ENCODE data around the gene PTPN14.

Gene PTPN14

GRCh38 chr1:214432245-214432644, 119.2 kb downstream of the PTPN14 start:
- in situ Hi-C loops (cut with MboI; ENCODE audit: low sequenced_read_pairs, unreplicated experiment), result no loop called here
- no peak for TF ChIP-seq CTCF (IDR thresholded peaks at IDR 0.05; ENCODE audit: borderline replicate concordance, control extremely low read depth, extremely low read depth, insufficient read depth, missing control alignments)

DNA sequence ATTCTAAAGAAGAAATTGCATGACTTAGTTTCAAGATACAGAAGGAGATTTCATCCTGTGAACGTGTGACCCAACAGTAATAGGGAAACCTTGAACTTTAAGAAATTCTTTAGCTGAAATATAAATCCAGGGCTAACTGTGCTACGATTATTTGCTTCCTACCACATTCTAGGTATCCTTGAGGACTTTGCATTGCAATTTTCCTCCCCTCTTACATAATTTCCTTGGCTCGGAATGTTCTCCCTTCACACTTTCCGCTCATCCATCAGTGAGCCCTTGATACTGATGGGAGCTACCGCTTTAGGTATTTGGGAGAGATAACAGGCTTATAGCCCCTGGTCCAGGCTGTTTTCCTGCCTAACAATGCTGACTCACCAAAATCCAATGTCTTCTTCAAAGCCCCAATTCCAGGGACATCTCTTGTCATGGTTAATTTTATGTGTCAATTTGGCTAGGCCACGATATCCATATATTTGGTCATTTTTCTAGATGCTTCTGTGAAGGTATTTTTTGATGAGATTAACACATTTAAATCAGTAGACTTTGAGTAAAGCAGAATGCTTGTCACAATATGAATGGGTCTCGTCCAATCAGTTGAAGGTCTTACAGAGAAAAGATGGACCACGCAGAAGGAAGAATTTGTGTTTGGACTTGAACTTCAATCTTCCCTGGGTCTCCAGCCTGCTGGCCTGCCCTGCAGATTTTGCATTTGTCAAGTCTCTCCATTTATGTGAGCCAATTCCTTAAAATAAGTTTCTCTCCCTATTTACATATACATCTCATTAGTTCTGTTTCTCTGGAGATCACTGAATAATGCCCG, 121.2 kb downstream of the PTPN14 start:
- no peak for DNase-seq (ENCODE audit: low spot score)
- no peak for TF ChIP-seq CTCF (IDR thresholded peaks at IDR 0.05; ENCODE audit: borderline replicate concordance, control extremely low read depth, extremely low read depth, insufficient read depth, missing control alignments)
- in situ Hi-C loops (cut with MboI; ENCODE audit: low sequenced_read_pairs, unreplicated experiment), result no loop called here

More at GRCh38 chr1:214432245-214432644, 119.2 kb downstream of the PTPN14 start:
- no peak for DNase-seq (ENCODE audit: low spot score)

GRCh38 chr1:214427871-214428277, 123.5 kb downstream of the PTPN14 start:
- peak; percentile 49 for DNase-seq (ENCODE audit: low spot score)
- in situ Hi-C loops (cut with MboI; ENCODE audit: low sequenced_read_pairs, unreplicated experiment), result no loop called here
- no peak for TF ChIP-seq CTCF (IDR thresholded peaks at IDR 0.05; ENCODE audit: borderline replicate concordance, control extremely low read depth, extremely low read depth, insufficient read depth, missing control alignments)

GRCh38 chr1:214426426-214426812, 125.0 kb downstream of the PTPN14 start:
- no peak for TF ChIP-seq CTCF (IDR thresholded peaks at IDR 0.05; ENCODE audit: borderline replicate concordance, control extremely low read depth, extremely low read depth, insufficient read depth, missing control alignments)
- in situ Hi-C loops (cut with MboI; ENCODE audit: low sequenced_read_pairs, unreplicated experiment), result no loop called here
- DNase-seq (ENCODE audit: low spot score), result no peak

DNA sequence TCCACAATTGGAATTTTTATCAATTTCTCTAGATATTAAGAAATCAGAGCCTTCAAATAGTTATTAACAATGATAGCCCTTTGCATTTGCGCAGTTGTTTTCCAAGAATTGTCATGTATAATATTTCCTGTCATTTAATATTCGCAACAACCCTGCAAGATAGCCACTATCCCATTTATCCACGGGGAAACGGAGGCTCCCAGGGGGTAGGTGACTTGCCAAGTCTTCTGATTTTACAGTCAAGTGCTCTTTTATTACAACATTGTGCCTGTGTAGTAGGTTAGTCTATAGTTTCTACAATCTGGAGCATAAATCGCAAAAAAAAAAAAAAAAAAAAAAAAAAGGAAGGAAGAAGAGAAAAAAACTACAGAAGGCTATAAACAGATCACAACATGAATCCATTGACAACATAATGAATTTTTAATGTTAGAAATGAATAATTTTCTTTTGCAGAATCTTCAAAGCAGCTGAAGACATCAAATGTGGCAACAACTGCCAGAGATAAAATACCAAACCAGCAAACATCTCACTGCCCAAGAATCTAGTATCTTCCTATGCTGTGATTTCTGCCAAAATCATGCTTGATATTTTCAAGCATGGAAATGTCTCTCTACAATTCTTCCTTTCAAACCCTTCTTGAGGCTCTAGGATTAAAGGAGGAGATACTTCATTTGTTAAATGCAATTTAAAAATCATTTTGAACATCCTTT, 125.5 kb downstream of the PTPN14 start:
- no peak for TF ChIP-seq CTCF (IDR thresholded peaks at IDR 0.05; ENCODE audit: borderline replicate concordance, control extremely low read depth, extremely low read depth, insufficient read depth, missing control alignments)
- in situ Hi-C loops (cut with MboI; ENCODE audit: low sequenced_read_pairs, unreplicated experiment), result no loop called here
- no peak for DNase-seq (ENCODE audit: low spot score)

GRCh38 chr1:214425101-214425500, 126.3 kb downstream of the PTPN14 start:
- no peak for DNase-seq (ENCODE audit: low spot score)
- TF ChIP-seq CTCF (IDR thresholded peaks at IDR 0.05; ENCODE audit: borderline replicate concordance, control extremely low read depth, extremely low read depth, insufficient read depth, missing control alignments), result no peak
- in situ Hi-C loops (cut with MboI; ENCODE audit: low sequenced_read_pairs, unreplicated experiment), result no loop called here
